Inflammatory macrophage (primary cell): ENCODE results near the gene ARHGEF16.

Experiments used
- DNase-seq, 2 donors: peaks; one replicate each; pipeline ENCODE4 v3.0.0-alpha.2; 2020 to 2022

ARHGEF16 gene

DNA sequence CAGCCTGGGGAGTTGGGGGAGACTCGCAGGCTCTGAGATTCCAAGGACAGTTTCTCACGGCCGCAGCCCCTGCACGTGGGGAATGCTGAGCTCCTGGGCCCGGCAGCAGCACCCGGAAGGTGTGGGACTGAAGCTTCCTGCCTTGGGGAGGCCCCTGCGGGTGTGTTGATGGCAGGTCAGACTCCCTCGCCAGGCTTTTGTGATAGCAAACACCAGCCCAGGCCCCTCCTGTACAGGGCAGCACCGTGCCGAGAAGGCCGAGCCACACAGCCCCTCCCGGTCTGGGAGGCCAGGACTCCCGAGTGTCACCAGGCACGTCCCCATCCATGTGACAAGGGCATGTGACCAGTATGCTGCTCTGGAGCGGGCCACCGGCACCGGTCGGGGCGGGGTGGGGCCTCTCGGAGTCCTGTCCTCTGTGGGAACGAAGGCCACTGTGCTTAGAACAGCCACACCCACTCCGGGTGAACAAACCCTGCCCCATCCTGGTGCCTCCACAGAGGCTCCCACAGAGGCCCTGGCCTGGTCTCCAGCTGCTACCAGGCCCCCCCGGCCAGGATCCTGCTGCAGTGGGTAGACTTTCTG, 31.1 kb upstream of the ARHGEF16 start:
- no peak for DNase-seq

- DNase-seq: no peak
Measured at GRCh38 chr1:3423896-3424611, 30.4 kb upstream of the ARHGEF16 start.

DNA sequence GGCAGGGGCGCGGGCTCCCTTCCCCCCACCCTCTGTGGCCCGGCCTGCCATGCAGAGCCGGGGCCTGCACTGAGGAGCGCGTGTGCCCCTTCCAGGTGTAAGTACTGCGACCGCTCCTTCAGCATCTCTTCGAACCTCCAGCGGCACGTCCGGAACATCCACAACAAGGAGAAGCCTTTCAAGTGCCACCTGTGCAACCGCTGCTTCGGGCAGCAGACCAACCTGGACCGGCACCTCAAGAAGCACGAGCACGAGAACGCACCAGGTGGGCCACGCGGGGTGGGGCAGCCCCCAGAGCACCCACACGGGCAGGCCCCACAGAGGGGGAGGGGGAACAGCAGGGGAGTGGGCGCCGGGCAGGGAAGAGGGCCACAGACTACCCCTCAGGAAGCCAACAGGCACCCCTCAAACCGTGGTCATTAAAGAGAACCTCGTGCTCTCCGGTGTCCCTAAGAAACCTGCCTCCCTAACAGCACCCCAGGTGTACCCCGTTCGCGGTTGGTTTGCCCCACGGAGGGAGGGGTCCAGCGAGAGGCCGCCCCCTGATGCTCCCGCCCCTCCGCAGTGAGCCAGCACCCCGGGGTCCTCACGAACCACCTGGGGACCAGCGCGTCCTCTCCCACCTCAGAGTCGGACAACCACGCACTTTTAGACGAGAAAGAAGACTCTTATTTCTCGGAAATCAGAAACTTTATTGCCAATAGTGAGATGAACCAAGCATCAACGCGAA, 28.8 kb upstream of the ARHGEF16 start:
- DNase-seq: no peak

GRCh38 chr1:3426956-3427535, 27.4 kb upstream of the ARHGEF16 start:
- DNase-seq: no peak

DNA sequence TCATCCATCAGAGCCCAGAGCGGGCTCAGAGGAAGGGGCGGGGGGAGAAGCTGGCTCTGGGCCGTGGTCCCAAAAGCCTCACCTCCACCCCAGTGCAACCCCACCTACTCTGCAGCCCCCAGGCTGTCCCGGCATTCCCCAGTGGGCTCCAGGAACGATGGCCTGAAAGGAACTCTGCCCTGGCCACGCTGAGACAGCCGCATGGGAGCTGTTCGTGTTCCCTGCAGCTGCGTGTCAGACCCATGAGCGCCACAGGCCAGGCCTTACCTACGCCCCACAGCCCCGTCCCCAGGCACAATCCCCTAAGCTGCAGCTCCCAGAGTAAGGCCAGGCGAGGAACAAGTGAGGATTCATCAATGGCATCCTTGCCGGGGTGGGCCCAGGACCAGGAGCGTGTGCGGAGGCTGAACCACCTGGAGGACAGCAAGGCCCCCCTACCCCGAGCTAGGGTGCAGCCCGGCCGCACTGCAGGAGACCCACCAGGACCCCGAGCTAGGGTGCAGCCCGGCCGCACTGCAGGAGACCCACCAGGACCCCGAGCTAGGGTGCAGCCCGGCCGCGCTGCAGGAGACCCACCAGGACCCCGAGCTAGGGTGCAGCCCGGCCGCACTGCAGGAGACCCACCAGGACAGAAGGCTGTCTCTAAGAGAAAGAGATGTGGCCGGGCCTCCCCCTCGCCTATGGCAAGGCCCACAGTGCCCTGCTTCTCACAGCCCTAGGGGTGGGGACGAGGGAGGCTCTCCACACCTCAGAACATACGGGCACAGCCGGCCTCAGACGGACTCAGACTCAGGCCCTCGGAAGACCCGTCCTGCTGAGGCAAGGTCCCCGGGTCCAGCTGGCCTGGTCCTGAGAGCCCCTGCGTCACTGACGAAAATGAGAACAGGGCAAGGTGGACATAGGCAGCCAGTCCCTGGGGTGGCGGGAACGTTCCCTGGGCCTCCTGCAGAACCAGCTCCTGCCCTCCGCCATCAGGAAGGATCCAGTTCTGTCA, 26.5 kb upstream of the ARHGEF16 start:
- no peak for DNase-seq

GRCh38 chr1:3428899-3429298, 25.6 kb upstream of the ARHGEF16 start:
- DNase-seq: no peak

DNA sequence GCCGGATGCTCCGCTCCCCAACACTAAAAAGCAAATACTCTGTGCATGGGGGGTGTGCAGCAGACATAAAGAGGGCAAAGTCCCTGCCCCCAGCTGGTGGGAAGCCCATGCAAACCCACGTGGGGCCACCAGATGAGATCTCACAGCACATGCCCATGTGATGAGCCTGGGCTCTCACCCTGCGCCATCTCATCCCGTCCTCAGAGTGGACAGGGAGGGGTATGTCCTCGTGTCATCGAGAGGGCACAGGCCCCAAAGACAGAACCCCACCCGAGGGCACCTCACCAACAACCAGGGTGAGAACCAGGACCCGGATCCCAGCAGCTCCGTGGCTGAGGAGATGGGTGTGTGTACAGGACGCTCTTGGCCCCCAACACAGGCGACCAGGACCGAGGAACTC, 25.1 kb upstream of the ARHGEF16 start:
- DNase-seq: no peak

DNA sequence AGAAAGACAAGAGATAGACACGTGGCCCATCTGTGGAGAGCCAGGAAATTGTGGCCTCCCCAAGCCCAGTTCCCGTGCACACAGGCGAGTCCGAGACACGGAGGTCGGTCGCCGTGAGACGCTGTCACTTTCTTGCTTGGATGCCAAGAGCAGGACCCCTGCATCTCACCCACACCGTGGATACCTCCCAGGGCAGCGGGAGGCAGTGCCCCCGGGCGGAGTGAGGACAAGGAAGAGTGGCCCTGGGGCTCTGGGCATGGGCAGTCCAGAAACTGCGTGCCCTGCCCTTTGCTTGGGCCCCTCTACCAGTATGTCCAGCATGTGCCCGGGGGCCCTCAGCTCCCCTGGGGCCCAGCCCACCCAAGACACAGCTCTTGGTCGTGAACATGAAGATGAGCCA, 24.7 kb upstream of the ARHGEF16 start:
- DNase-seq: no peak

- no peak for DNase-seq
Measured at GRCh38 chr1:3430406-3430805, 24.1 kb upstream of the ARHGEF16 start.

DNA sequence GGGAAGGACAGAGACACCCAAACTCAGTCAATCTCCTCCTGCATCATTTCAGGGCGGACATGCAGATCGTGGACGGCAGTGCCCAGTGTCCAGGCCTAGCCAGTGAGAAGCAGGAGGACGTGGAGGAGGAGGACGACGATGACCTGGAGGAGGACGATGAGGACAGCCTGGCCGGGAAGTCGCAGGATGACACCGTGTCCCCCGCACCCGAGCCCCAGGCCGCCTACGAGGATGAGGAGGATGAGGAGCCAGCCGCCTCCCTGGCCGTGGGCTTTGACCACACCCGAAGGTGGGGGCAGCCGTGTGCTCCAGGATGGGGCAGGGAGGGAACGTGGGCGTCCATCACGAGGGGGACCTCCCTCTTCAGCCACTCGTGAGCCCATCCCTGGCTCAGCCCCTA, 23.6 kb upstream of the ARHGEF16 start:
- no peak for DNase-seq

- no peak for DNase-seq
Measured at GRCh38 chr1:3431266-3431665, 23.2 kb upstream of the ARHGEF16 start.

DNA sequence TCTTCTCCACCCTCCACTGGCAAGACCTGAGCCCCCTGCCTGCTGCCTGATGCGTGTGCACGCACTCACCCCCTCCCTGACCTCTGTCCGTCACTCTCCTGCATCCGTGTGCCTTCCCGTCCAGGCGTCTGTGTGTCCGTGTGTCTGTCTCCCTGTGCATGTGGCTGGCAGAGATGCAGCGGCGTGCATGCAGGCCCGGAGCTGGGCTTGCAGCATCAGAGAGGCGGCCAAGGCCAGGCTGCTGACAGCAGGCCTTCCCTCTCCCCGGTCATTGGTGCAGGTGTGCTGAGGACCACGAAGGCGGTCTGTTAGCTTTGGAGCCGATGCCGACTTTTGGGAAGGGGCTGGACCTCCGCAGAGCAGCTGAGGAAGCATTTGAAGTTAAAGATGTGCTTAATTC, 22.8 kb upstream of the ARHGEF16 start:
- no peak for DNase-seq

DNA sequence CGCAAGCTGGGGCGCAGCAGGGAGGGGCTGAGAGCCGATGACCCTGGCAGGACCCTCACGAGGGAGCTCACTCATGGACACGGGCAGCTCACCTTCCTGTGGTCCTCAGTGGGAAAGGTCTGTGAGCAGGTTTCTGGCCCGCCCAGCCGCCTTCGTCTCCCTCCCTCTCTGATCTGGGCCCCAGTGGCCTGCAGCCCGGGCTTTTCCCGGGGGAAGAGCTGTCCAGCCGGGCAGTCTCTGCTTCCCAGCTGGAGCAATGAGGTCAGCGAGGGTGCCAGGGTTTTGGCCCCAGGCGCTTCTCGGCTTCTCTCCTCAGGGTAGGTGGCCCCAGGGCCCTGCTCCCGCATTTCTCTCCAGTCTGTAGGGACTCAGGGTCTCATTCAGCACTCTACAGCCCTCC, 22.2 kb upstream of the ARHGEF16 start:
- no peak for DNase-seq

GRCh38 chr1:3433076-3433475, 21.4 kb upstream of the ARHGEF16 start:
- DNase-seq: no peak

DNA sequence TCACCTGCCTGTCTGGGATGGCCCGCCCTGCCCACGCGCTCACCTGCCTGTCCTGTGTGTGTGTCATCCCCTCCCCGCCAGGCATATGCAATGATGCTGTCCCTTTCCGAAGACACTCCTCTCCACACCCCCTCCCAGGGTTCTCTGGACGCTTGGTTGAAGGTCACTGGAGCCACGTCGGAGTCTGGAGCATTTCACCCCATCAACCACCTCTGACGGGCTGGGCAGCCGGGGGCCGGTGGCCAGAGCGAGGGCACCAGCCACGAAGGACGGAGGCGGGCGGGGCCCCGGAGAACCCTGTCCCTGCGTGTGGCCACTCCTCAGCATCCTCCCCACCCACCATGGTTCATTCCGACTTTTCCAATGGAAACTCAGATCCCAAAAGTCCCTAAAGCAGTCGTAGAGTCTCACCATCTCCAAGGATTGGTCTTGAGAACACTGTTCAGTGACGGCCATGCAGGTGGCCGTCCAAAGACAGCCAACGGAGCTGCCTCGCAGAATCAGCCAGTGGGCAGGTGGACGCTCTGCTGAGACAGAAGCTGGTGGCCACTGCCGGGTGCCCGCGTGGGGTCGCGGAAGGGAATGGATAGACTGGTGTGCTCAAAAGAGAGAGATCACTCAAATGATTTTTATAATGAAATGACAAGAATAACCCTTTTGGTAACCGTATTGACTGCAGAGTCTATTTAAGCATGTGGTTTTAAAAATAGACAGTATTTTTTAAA, 20.7 kb upstream of the ARHGEF16 start:
- DNase-seq: no peak

- DNase-seq: no peak
Measured at GRCh38 chr1:3434406-3435110, 19.9 kb upstream of the ARHGEF16 start.

GRCh38 chr1:3435666-3436065, 18.8 kb upstream of the ARHGEF16 start:
- no peak for DNase-seq

DNA sequence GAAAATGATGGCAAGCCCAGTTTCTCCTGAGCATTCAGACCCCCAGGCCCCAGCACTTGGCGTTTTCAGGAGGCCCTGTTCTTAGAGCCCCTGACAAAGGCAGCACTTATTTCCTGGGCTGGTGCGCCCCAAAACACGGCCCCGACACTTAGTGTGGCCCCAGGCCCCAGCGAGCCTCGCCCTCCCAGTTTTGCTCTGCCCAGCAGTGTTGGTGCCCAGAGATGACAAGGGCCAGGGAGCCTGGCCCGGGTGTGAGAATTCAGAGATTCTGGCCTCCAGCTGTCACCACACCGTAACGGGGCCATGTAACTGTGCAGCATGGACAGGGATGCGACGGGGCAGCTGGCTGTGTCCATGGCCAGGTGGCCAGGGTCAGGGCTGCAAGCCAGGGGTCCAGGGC, 18.0 kb upstream of the ARHGEF16 start:
- DNase-seq: no peak

DNA sequence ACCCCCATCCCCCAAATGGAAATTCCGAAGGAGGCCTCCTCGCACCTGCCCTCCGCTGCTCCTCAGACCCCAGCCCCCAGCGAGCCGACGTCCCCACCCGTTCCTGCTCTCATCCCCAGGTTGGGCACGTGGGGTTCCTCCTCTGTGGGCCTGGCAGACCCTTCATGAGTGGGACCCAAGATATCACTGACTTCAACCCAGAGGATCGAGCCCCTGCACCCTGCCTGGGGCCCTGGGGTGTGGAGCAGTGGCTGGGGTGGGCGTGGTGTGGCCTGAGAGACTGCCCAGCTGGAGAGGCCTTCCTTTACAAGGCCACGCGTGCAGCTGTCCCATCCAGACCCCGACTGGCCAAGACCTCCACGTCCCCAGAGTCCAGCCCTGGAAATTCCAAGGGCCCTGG, 17.6 kb upstream of the ARHGEF16 start:
- DNase-seq: no peak

GRCh38 chr1:3438661-3439180, 15.7 kb upstream of the ARHGEF16 start:
- DNase-seq: no peak
